ENCODE data around the gene KIAA1210.
"Not testable (repeated sequence)": the region's sequence is repeated elsewhere in the genome, so short reads cannot be mapped to it uniquely, and the experiment has no call there.

KIAA1210 gene

DNA sequence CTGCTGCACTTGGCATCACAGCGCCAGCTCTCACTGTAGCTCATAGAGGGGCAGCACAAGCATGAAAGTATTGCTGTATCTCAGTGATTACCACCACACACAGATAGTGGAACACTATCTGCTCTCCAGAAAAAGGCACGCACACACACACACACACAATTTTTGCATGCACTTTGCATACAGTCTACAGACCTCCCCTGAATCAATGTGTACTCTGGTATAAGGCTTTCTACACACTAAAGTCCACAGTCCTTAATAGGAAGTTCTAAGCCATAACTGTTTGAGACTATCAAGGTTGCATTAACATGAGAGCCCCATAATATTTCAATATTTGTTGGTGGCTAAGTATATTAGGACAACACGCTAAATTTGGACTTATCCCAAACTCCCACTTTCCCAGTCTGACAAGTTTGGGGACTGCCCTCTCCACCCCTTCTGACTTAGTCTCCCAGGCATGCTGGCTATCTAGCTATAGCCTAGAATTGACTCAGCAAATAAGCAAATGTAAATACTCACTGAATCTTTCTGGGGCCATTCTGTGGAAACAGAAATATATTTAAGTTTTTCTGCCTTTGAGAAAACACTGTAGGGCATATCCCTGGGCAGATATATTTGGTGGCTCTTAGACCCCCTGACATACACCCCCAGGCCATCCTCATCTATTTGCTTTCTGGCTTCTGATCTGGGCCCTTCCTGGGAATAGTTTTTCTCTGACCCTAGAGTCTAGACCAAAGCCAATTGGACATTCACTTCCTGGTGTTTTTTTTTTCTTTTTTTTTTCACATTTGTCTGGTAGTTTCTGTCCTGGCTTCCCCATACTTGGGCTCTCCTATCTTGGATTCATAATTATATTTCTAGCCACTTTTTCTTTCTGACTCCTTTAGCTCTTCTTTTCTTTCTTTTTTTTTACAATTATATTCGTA lies 91.2 kb downstream of the KIAA1210 start:
- Mint-ChIP-seq H3K4me3 (no peak overlapping the region), H3K4me1 (no peaks in the 10 kb centered on the region), H3K27me3 (no peaks in the 10 kb centered on the region), H3K9me3 (peaks cover 7% of the 10 kb centered on the region), H3K36me3 (ENCODE audit: low read depth) (no peaks in the 10 kb centered on the region), H3K27ac (no peak overlapping the region)
- DNase-seq (no peak), ATAC-seq (no peak)

DNA sequence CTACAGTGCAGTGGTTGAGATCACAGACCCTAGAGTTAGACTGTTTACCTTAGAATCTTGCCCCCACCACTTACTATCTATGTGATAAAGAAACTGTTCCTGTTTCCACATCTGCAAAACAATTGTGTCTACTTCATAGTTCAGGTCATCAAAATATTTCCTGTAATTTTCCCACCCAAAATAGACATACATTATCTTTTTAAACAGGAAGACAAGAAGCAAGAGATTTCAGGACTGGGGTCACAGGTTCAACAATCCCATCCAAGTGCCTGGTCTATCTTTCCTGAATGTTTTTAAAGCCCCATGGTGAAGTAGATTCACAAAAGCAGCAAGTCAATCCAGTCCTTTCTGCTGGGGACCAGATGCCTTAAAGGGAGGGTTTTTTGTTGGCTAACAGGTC lies 96.6 kb downstream of the KIAA1210 start:
- Mint-ChIP-seq H3K27ac (no peak overlapping the region), H3K4me3 (no peak overlapping the region), H3K36me3 (ENCODE audit: low read depth) (no peaks in the 10 kb centered on the region), H3K9me3 (peaks cover 7% of the 10 kb centered on the region), H3K4me1 (no peaks in the 10 kb centered on the region), H3K27me3 (no peaks in the 10 kb centered on the region)
- DNase-seq (no peak), ATAC-seq (no peak)

DNA sequence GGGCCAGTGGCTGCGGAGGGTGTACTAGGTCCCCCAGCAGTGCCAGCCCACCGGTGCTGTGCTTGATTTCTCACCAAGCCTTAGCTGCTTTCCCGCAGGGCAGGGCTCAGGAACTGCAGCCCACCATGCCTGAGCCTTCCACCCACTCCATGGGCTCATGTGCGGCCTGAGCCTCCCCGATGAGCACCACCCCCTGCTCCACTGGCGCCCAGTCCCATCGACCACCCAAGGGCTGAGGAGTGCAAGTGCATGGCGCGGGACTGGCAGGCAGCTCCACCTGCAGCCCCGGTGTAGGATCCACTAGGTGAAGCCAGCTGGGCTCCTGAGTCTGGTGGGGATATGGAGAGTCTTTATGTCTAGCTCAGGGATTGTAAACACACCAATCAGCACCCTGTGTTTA lies 98.0 kb downstream of the KIAA1210 start:
- H3K27ac Mint-ChIP-seq; H3K36me3 Mint-ChIP-seq (ENCODE audit: low read depth); H3K4me3 Mint-ChIP-seq; ATAC-seq; H3K4me1 Mint-ChIP-seq; H3K9me3 Mint-ChIP-seq; H3K27me3 Mint-ChIP-seq; DNase-seq: not testable (repeated sequence)

DNA sequence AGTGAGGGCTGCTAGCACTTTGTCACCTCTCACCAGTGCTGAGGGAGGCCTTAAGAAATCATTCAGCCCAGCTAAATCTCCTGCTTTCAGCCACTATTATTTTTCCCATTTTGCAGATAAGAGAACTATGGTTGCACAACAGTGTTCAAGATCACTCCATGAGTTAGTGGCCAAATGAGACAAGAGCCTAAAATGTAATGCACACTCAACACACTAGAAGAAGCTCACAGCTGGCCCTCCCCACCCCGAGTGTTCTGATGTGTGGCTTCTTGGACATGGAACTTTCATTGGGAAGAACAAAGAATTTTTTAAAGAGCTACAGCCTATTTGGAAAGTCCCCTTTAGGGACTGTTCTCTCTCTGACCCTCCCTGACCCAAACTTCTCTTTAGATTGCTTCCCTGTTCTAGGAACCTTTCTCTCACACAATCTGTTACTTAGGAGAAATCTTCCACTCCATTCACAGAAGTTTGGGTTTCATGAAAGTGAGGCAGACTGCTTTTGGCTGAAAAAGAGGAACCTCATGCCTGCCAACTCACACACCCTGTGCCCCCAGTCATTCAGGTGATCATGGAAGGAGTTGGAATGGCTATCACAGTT lies 98.8 kb downstream of the KIAA1210 start:
- ATAC-seq (no peak), DNase-seq (no peak)
- Mint-ChIP-seq H3K27me3 (no peaks in the 10 kb centered on the region), H3K9me3 (no peaks in the 10 kb centered on the region), H3K4me1 (no peaks in the 10 kb centered on the region), H3K4me3 (no peak overlapping the region), H3K27ac (no peak overlapping the region), H3K36me3 (ENCODE audit: low read depth) (peaks cover 1% of the 10 kb centered on the region)
